HCT116 (cell line): ENCODE results near the gene UNC79. TPM values are rescaled to one million over a fixed set of nuclear protein-coding genes. Genes with fewer than 3 reads are reported as not detected.

Source experiments
- ATAC-seq: fragments of 200-7000 bp; cut with Tn5 transposase; 2 replicates; pipeline ENCODE4 v1.9.1; 2020; ENCODE audit warnings: mild to moderate bottlenecking, moderate library complexity
- BruUV-seq: library from RNA; stranded (reverse); fragments of 400-500 nt; replicated peaks from 2 replicates; lab custom pipeline; 2021; lab: Mats Ljungman, UMichigan
- CTCF ChIA-PET: fragments of 300-600 bp; sonication (Branson Sonifier 250); formaldehyde crosslinking; loops from one replicate; lab custom pipeline; 2021; ENCODE audit warnings: antibody characterized with exemption; lab: Charles Lee
- POLR2A ChIA-PET: fragments of 300-600, 350-600 bp; sonication (Branson Sonifier 250); formaldehyde crosslinking; loops from one replicate; lab custom pipeline; 2021; ENCODE audit warnings: antibody characterized with exemption; lab: Charles Lee
- RAD21 ChIA-PET, 2 experiments: fragments of 300-600 bp; sonication (Branson Sonifier 250); formaldehyde crosslinking; loops; one replicate each; lab custom pipeline; 2023; ENCODE audit warnings: low total read pairs in 2 of 2; ENCODE audit not compliant: uncharacterized antibody in 2 of 2, unreplicated experiment in 2 of 2, low non-redundant PET in 1 of 2; lab: Charles Lee
- DNase-seq: peaks from one replicate; pipeline ENCODE4 v3.0.0-alpha.2; 2010; ENCODE audit warnings: low read depth, low spot score
- H2AFZ ChIP-seq: fragments of 200-600 bp; shearing (Covaris generic), sonication (generic); 2 replicates; pipeline ENCODE4 v1.6.1; 2017; ENCODE audit warnings: low read depth, mixed run types, mixed read lengths, antibody characterized with exemption, low read length; ENCODE audit not compliant: poor library complexity, severe bottlenecking
- H3K27ac ChIP-seq: 2 replicates; pipeline ENCODE4 v1.5.1; 2012; ENCODE audit warnings: low read depth, low read length
- H3K27me3 ChIP-seq: fragments of 200-600 bp; sonication (generic); 2 replicates; pipeline ENCODE4 v1.6.1; 2016; ENCODE audit warnings: mixed run types, low read length, mixed read lengths; ENCODE audit not compliant: insufficient read depth
- H3K36me3 ChIP-seq, 2 experiments: fragments of 200-500 bp in 1 of 2; fragments of 200-600 bp in 1 of 2; sonication (Bioruptor generic) in 1 of 2; sonication (generic) in 1 of 2; 2 replicates each; pipeline versions ENCODE4 v1.5.1 to v1.6.1; 2014 to 2016; ENCODE audit warnings: low read length in 2 of 2, inconsistent platforms in 1 of 2, mixed read lengths in 1 of 2, mixed run types in 1 of 2; ENCODE audit not compliant: insufficient read depth in 2 of 2, control insufficient read depth in 1 of 2
- H3K4me1 ChIP-seq, 2 experiments: fragments of 200-600 bp in 1 of 2; sonication (generic) in 1 of 2; 2 replicates each; pipeline versions ENCODE4 v1.5.1 to v1.6.1; 2012 to 2017; ENCODE audit warnings: low read length in 2 of 2, inconsistent platforms in 1 of 2, mild to moderate bottlenecking in 1 of 2, mixed read lengths in 1 of 2, mixed run types in 1 of 2, moderate library complexity in 1 of 2; ENCODE audit not compliant: insufficient read depth in 2 of 2, control insufficient read depth in 1 of 2
- H3K4me2 ChIP-seq: fragments of 200-600 bp; sonication (generic); 2 replicates; pipeline ENCODE4 v1.6.1; 2017; ENCODE audit warnings: mixed run types, low read length, mixed read lengths
- H3K4me3 ChIP-seq, 2 experiments: fragments of 200-600 bp in 1 of 2; sonication (generic) in 1 of 2; replicated peaks in 1 of 2; 2 replicates each; pipeline ENCODE4 v1.5.1; 2011 to 2016; ENCODE audit warnings: low read length in 2 of 2, control low read depth in 1 of 2, low read depth in 1 of 2, mild to moderate bottlenecking in 1 of 2, mixed read lengths in 1 of 2, mixed run types in 1 of 2
- H3K79me2 ChIP-seq: fragments of 200-600 bp; sonication (generic); 2 replicates; pipeline ENCODE4 v1.6.1; 2017; ENCODE audit warnings: mild to moderate bottlenecking, mixed run types, low read length, moderate library complexity, mixed read lengths; ENCODE audit not compliant: insufficient read depth
- H3K9ac ChIP-seq: fragments of 200-600 bp; sonication (generic); 2 replicates; pipeline ENCODE4 v1.6.1; 2016; ENCODE audit warnings: low read length, mixed read lengths
- H3K9me2 ChIP-seq: fragments of 200-600 bp; sonication (generic), shearing (Covaris generic); 2 replicates; pipeline ENCODE4 v1.6.1; 2017; ENCODE audit warnings: mixed run types, mild to moderate bottlenecking, moderate library complexity; ENCODE audit not compliant: insufficient read depth
- H3K9me3 ChIP-seq, 2 experiments: fragments of 200-500 bp in 1 of 2; fragments of 200-600 bp in 1 of 2; sonication (Bioruptor generic) in 1 of 2; sonication (generic) in 1 of 2; 2 replicates each; pipeline ENCODE4 v1.6.1; 2014 to 2017; ENCODE audit warnings: low read length in 2 of 2, mixed read lengths in 2 of 2, inconsistent platforms in 1 of 2, low read depth in 1 of 2, mild to moderate bottlenecking in 1 of 2, mixed run types in 1 of 2, moderate library complexity in 1 of 2; ENCODE audit not compliant: control insufficient read depth in 1 of 2, insufficient read depth in 1 of 2
- H4K20me1 ChIP-seq: fragments of 200-600 bp; sonication (generic), shearing (Covaris generic); 2 replicates; pipeline ENCODE4 v1.6.1; 2017; ENCODE audit warnings: mixed run types, mild to moderate bottlenecking, moderate library complexity; ENCODE audit not compliant: insufficient read depth
- JUND ChIP-seq: IDR thresholded peaks from 2 replicates; pipeline ENCODE4 v1.6.1; 2012
- TCF7L2 ChIP-seq: IDR thresholded peaks from 2 replicates; pipeline ENCODE4 v1.7.0; 2011; ENCODE audit warnings: borderline replicate concordance, inconsistent platforms; ENCODE audit not compliant: insufficient read depth, insufficient read length; ENCODE audit errors: extremely low read depth
- ZFX ChIP-seq: fragments of 450-650 bp; IDR thresholded peaks from 2 replicates; pipeline ENCODE4 v1.6.1; 2017
- intact Hi-C: fragments of 100-400 bp; cut with micrococcal nuclease; formaldehyde crosslinking; loops from 2 replicates; pipeline ENCODE4 v1.10.0; 2022
- total RNA-seq: library from RNA; stranded (reverse); gene quantifications from one replicate; pipeline ENCODE4 v1.2.1, GENCODE V29; 2021; ENCODE audit not compliant: unreplicated experiment
- TF ChIP-seq, protein P1 (sequence below): IDR thresholded peaks from 2 replicates; pipeline ENCODE4 v1.6.1; 2012
- TF ChIP-seq, protein P2 (sequence below): IDR thresholded peaks from 2 replicates; pipeline ENCODE4 v1.6.1; 2011; ENCODE audit warnings: mild to moderate bottlenecking, low read length, moderate library complexity; ENCODE audit not compliant: insufficient replicate concordance; ENCODE audit errors: extremely low read depth

Gene UNC79
- total RNA-seq, 1 experiment from 2014 or later: 0.10 TPM

- TF ChIP-seq, protein P1, sequence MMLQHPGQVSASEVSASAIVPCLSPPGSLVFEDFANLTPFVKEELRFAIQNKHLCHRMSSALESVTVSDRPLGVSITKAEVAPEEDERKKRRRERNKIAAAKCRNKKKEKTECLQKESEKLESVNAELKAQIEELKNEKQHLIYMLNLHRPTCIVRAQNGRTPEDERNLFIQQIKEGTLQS: no peak
- no peak for TF ChIP-seq TCF7L2
- TF ChIP-seq, protein P2, sequence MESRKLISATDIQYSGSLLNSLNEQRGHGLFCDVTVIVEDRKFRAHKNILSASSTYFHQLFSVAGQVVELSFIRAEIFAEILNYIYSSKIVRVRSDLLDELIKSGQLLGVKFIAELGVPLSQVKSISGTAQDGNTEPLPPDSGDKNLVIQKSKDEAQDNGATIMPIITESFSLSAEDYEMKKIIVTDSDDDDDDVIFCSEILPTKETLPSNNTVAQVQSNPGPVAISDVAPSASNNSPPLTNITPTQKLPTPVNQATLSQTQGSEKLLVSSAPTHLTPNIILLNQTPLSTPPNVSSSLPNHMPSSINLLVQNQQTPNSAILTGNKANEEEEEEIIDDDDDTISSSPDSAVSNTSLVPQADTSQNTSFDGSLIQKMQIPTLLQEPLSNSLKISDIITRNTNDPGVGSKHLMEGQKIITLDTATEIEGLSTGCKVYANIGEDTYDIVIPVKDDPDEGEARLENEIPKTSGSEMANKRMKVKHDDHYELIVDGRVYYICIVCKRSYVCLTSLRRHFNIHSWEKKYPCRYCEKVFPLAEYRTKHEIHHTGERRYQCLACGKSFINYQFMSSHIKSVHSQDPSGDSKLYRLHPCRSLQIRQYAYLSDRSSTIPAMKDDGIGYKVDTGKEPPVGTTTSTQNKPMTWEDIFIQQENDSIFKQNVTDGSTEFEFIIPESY: no peak
Observed at GRCh38 chr14:93525696-93526451, 95.1 kb downstream of the UNC79 start (continued).

GRCh38 chr14:93527203-93527607 lies 96.5 kb downstream of the UNC79 start:
- no peak for DNase-seq
- no peak for TF ChIP-seq TCF7L2
- TF ChIP-seq ZFX: no peak
- no peak for TF ChIP-seq JUND
- no peaks in the 10 kb centered on the region for H3K79me2 ChIP-seq
- ChIA-PET RAD21 (no interaction called here), CTCF (no interaction called here), POLR2A (no interaction called here)
- no peak for ATAC-seq
- intact Hi-C loops: no loop called here
- no peaks in the 10 kb centered on the region for H3K36me3 ChIP-seq
- H3K4me1 ChIP-seq: no peaks in the 10 kb centered on the region
- H3K4me3 ChIP-seq: no peak overlapping the region
- H3K9ac ChIP-seq: no peak overlapping the region
- H2AFZ ChIP-seq: no peak overlapping the region
- no peaks in the 10 kb centered on the region for H3K9me2 ChIP-seq
- peaks cover 9% of the 10 kb centered on the region; the same call in 1 of the 2 replicates for H3K27me3 ChIP-seq
- no peak overlapping the region for H3K4me2 ChIP-seq
- no peak overlapping the region for H3K27ac ChIP-seq
- no peaks in the 10 kb centered on the region for H4K20me1 ChIP-seq
- no TSS peak for BruUV-seq
- no peaks in the 10 kb centered on the region for H3K9me3 ChIP-seq
